T-helper 2 cell treated with Interferon-gamma antibody and Interleukin-4, amounts not matched to agents 5 μg/mL and 100 μg/mL, for 36 hours (primary cell): ENCODE results near the gene GATM.

Source experiments
- DNase-seq: peaks from one replicate; pipeline ENCODE4 v3.0.0; 2021; ENCODE audit warnings: low spot score
- H3K27ac Mint-ChIP-seq: one replicate; pipeline ENCODE4 v1.8.0; 2021; ENCODE audit warnings: mild to moderate bottlenecking, mixed read lengths
- H3K27me3 Mint-ChIP-seq: one replicate; pipeline ENCODE4 v1.8.0; 2021; ENCODE audit warnings: low read depth, mixed read lengths
- H3K36me3 Mint-ChIP-seq: one replicate; pipeline ENCODE4 v1.8.0; 2021; ENCODE audit warnings: low read depth, mixed read lengths
- H3K4me1 Mint-ChIP-seq: one replicate; pipeline ENCODE4 v1.8.0; 2021; ENCODE audit warnings: low read depth, mixed read lengths
- H3K4me3 Mint-ChIP-seq: one replicate; pipeline ENCODE4 v1.8.0; 2022; ENCODE audit warnings: mild to moderate bottlenecking, moderate library complexity, mixed read lengths
- H3K9me3 Mint-ChIP-seq: one replicate; pipeline ENCODE4 v1.8.0; 2021; ENCODE audit warnings: mixed read lengths

GATM gene

GRCh38 chr15:45397116-45397665, 18.8 kb upstream of the GATM start:
- Mint-ChIP-seq H3K9me3 (no peaks in the 10 kb centered on the region), H3K4me3 (no peak overlapping the region), H3K4me1 (peaks cover 13% of the 10 kb centered on the region), H3K27me3 (peaks cover 34% of the 10 kb centered on the region), H3K27ac (no peak overlapping the region), H3K36me3 (no peaks in the 10 kb centered on the region)
- DNase-seq = no peak

GRCh38 chr15:45395943-45396342, 17.6 kb upstream of the GATM start:
- Mint-ChIP-seq H3K4me3 (no peak overlapping the region), H3K27me3 (peaks cover 35% of the 10 kb centered on the region), H3K4me1 (peaks cover 7% of the 10 kb centered on the region), H3K27ac (no peak overlapping the region), H3K9me3 (no peaks in the 10 kb centered on the region), H3K36me3 (no peaks in the 10 kb centered on the region)
- no peak for DNase-seq

GRCh38 chr15:45394681-45395080, 16.3 kb upstream of the GATM start:
- H3K4me1 Mint-ChIP-seq = peaks cover 6% of the 10 kb centered on the region
- no peak overlapping the region for H3K27ac Mint-ChIP-seq
- no peaks in the 10 kb centered on the region for H3K9me3 Mint-ChIP-seq
- DNase-seq = no peak
- no peaks in the 10 kb centered on the region for H3K36me3 Mint-ChIP-seq
- H3K27me3 Mint-ChIP-seq = peaks cover 40% of the 10 kb centered on the region
- no peak overlapping the region for H3K4me3 Mint-ChIP-seq

GRCh38 chr15:45393851-45394250, 15.5 kb upstream of the GATM start:
- Mint-ChIP-seq H3K36me3 (no peaks in the 10 kb centered on the region), H3K4me3 (no peak overlapping the region), H3K27ac (no peak overlapping the region), H3K9me3 (no peaks in the 10 kb centered on the region), H3K4me1 (peaks cover 6% of the 10 kb centered on the region), H3K27me3 (peaks cover 43% of the 10 kb centered on the region)
- DNase-seq = no peak

GRCh38 chr15:45392584-45392855, 14.2 kb upstream of the GATM start:
- Mint-ChIP-seq H3K4me3 (no peak overlapping the region), H3K27me3 (peaks cover 51% of the 10 kb centered on the region), H3K9me3 (no peaks in the 10 kb centered on the region), H3K27ac (no peak overlapping the region), H3K4me1 (peaks cover 6% of the 10 kb centered on the region), H3K36me3 (no peaks in the 10 kb centered on the region)
- DNase-seq = no peak

- Mint-ChIP-seq H3K36me3 (no peaks in the 10 kb centered on the region), H3K4me3 (no peak overlapping the region), H3K9me3 (no peaks in the 10 kb centered on the region), H3K27me3 (peaks cover 52% of the 10 kb centered on the region), H3K27ac (no peak overlapping the region), H3K4me1 (peaks cover 6% of the 10 kb centered on the region)
- no peak for DNase-seq
Observed at GRCh38 chr15:45391746-45392583, 13.6 kb upstream of the GATM start.

GRCh38 chr15:45389351-45389750, 11.0 kb upstream of the GATM start:
- peaks cover 6% of the 10 kb centered on the region for H3K4me1 Mint-ChIP-seq
- no peaks in the 10 kb centered on the region for H3K36me3 Mint-ChIP-seq
- no peaks in the 10 kb centered on the region for H3K9me3 Mint-ChIP-seq
- DNase-seq = no peak
- no peak overlapping the region for H3K4me3 Mint-ChIP-seq
- H3K27ac Mint-ChIP-seq = no peak overlapping the region
- H3K27me3 Mint-ChIP-seq = peaks cover 53% of the 10 kb centered on the region

GRCh38 chr15:45387380-45388007, 9.2 kb upstream of the GATM start:
- peaks cover 49% of the 10 kb centered on the region for H3K27me3 Mint-ChIP-seq
- H3K9me3 Mint-ChIP-seq = no peaks in the 10 kb centered on the region
- H3K4me3 Mint-ChIP-seq = no peak overlapping the region

GRCh38 chr15:45386974-45387373, 8.6 kb upstream of the GATM start:
- Mint-ChIP-seq H3K4me3 (no peak overlapping the region), H3K9me3 (no peaks in the 10 kb centered on the region), H3K27me3 (peaks cover 49% of the 10 kb centered on the region), H3K27ac (no peak overlapping the region), H3K36me3 (no peaks in the 10 kb centered on the region), H3K4me1 (no peaks in the 10 kb centered on the region)
- no peak for DNase-seq

More at GRCh38 chr15:45387380-45388007, 9.2 kb upstream of the GATM start:
- DNase-seq = no peak
- Mint-ChIP-seq H3K27ac (no peak overlapping the region), H3K4me1 (peaks cover 4% of the 10 kb centered on the region), H3K36me3 (no peaks in the 10 kb centered on the region)

GRCh38 chr15:45386420-45386819, 8.1 kb upstream of the GATM start:
- peaks cover 55% of the 10 kb centered on the region for H3K27me3 Mint-ChIP-seq
- H3K4me3 Mint-ChIP-seq = no peak overlapping the region
- H3K27ac Mint-ChIP-seq = no peak overlapping the region
- DNase-seq = no peak
- H3K36me3 Mint-ChIP-seq = no peaks in the 10 kb centered on the region
- H3K4me1 Mint-ChIP-seq = no peaks in the 10 kb centered on the region
- H3K9me3 Mint-ChIP-seq = no peaks in the 10 kb centered on the region

GRCh38 chr15:45385590-45385989, 7.2 kb upstream of the GATM start:
- DNase-seq = no peak
- Mint-ChIP-seq H3K27ac (no peak overlapping the region), H3K4me1 (no peaks in the 10 kb centered on the region), H3K27me3 (peaks cover 63% of the 10 kb centered on the region), H3K4me3 (no peak overlapping the region), H3K36me3 (no peaks in the 10 kb centered on the region), H3K9me3 (no peaks in the 10 kb centered on the region)

GRCh38 chr15:45384700-45385099, 6.4 kb upstream of the GATM start:
- Mint-ChIP-seq H3K36me3 (no peaks in the 10 kb centered on the region), H3K4me1 (no peaks in the 10 kb centered on the region), H3K4me3 (no peak overlapping the region), H3K9me3 (no peaks in the 10 kb centered on the region), H3K27me3 (peaks cover 64% of the 10 kb centered on the region), H3K27ac (no peak overlapping the region)
- no peak for DNase-seq

- no peak overlapping the region for H3K27ac Mint-ChIP-seq
- peaks cover 70% of the 10 kb centered on the region for H3K27me3 Mint-ChIP-seq
- peak overlapping the region; percentile 71 for H3K4me3 Mint-ChIP-seq
- H3K4me1 Mint-ChIP-seq = peaks cover 6% of the 10 kb centered on the region
- H3K9me3 Mint-ChIP-seq = no peaks in the 10 kb centered on the region
- no peaks in the 10 kb centered on the region for H3K36me3 Mint-ChIP-seq
- DNase-seq = no peak
Observed at GRCh38 chr15:45378913-45379262, 544 bp upstream of the GATM start.

- no peak overlapping the region for H3K27ac Mint-ChIP-seq
- no peaks in the 10 kb centered on the region for H3K36me3 Mint-ChIP-seq
- H3K27me3 Mint-ChIP-seq = peaks cover 73% of the 10 kb centered on the region
- peak overlapping the region; percentile 70 for H3K4me3 Mint-ChIP-seq
- H3K4me1 Mint-ChIP-seq = peaks cover 6% of the 10 kb centered on the region
- no peak for DNase-seq
- no peaks in the 10 kb centered on the region for H3K9me3 Mint-ChIP-seq
Observed at GRCh38 chr15:45377609-45378148, 665 bp downstream of the GATM start.
